Common myeloid progenitor, CD34-positive (primary cell): Measurements from ENCODE around the gene EXOSC5.

Experiments used
- CTCF ChIA-PET: fragments of 350-600 bp; sonication (Branson Sonifier 250); formaldehyde crosslinking; loops from one replicate; lab custom pipeline; 2021; ENCODE audit warnings: antibody characterized with exemption; lab: Charles Lee
- POLR2A ChIA-PET: fragments of 350-600 bp; sonication (Branson Sonifier 250); formaldehyde crosslinking; loops from one replicate; lab custom pipeline; 2021; ENCODE audit warnings: antibody characterized with exemption; lab: Charles Lee
- DNase-seq, 3 donors: peaks; one replicate each; pipeline versions ENCODE4 v3.0.0 to v3.0.0-alpha.2; 2013
- H3K27ac ChIP-seq, 2 experiments: 1 replicate in 1 of 2; 2 replicates in 1 of 2; pipeline ENCODE4 v1.7.0; 2013; ENCODE audit warnings: inconsistent platforms in 2 of 2, low read length in 2 of 2, mild to moderate bottlenecking in 2 of 2, low read depth in 1 of 2, moderate library complexity in 1 of 2; ENCODE audit not compliant: severe bottlenecking in 2 of 2, insufficient read depth in 1 of 2, poor library complexity in 1 of 2
- H3K27me3 ChIP-seq, 5 experiments: replicated peaks in 2 of 5; 1 replicate in 3 of 5; 2 replicates in 2 of 5; pipeline versions ENCODE4 v1.6.1 to v1.7.0; 2013; ENCODE audit warnings: low read length in 4 of 5, mild to moderate bottlenecking in 2 of 5, moderate library complexity in 2 of 5, inconsistent platforms in 1 of 5; ENCODE audit not compliant: insufficient read depth in 5 of 5, control insufficient read depth in 4 of 5
- H3K36me3 ChIP-seq, 4 experiments: 1 replicate in 2 of 4; 2 replicates in 2 of 4; pipeline versions ENCODE4 v1.6.1 to v1.7.0; 2013; ENCODE audit warnings: low read length in 3 of 4, control low read depth in 1 of 4, mild to moderate bottlenecking in 1 of 4; ENCODE audit not compliant: control insufficient read depth in 4 of 4, insufficient read depth in 4 of 4
- H3K4me1 ChIP-seq, 4 experiments: 1 replicate in 3 of 4; 2 replicates in 1 of 4; pipeline versions ENCODE4 v1.6.1 to v1.7.1; 2013; ENCODE audit warnings: low read length in 3 of 4, mild to moderate bottlenecking in 3 of 4, control low read depth in 1 of 4, inconsistent platforms in 1 of 4, moderate library complexity in 1 of 4; ENCODE audit not compliant: control insufficient read depth in 4 of 4, insufficient read depth in 4 of 4; ENCODE audit errors: control extremely low read depth in 1 of 4
- H3K4me3 ChIP-seq, 7 experiments: 1 replicate in 4 of 7; 2 replicates in 3 of 7; pipeline versions ENCODE4 v1.5.1 to v1.7.0; 2013; ENCODE audit warnings: mild to moderate bottlenecking in 7 of 7, low read length in 6 of 7, moderate library complexity in 6 of 7, inconsistent platforms in 2 of 7, low read depth in 2 of 7, control low read depth in 1 of 7; ENCODE audit not compliant: insufficient read depth in 4 of 7, control insufficient read depth in 1 of 7; ENCODE audit errors: extremely low read depth in 1 of 7
- H3K9me3 ChIP-seq, 5 experiments: 1 replicate in 4 of 5; 2 replicates in 1 of 5; pipeline versions ENCODE4 v1.6.1 to v1.7.1; 2013; ENCODE audit warnings: low read length in 4 of 5, mild to moderate bottlenecking in 2 of 5, inconsistent platforms in 1 of 5, low read depth in 1 of 5, moderate library complexity in 1 of 5; ENCODE audit not compliant: control insufficient read depth in 4 of 5, insufficient read depth in 2 of 5; ENCODE audit errors: control extremely low read depth in 1 of 5
- WGBS: methylation state at CpG from one replicate; pipeline ENCODE4 v1.1.5; 2013; ENCODE audit not compliant: insufficient coverage; 5-methylcytosine and 5-hydroxymethylcytosine counted together

EXOSC5 gene

DNA sequence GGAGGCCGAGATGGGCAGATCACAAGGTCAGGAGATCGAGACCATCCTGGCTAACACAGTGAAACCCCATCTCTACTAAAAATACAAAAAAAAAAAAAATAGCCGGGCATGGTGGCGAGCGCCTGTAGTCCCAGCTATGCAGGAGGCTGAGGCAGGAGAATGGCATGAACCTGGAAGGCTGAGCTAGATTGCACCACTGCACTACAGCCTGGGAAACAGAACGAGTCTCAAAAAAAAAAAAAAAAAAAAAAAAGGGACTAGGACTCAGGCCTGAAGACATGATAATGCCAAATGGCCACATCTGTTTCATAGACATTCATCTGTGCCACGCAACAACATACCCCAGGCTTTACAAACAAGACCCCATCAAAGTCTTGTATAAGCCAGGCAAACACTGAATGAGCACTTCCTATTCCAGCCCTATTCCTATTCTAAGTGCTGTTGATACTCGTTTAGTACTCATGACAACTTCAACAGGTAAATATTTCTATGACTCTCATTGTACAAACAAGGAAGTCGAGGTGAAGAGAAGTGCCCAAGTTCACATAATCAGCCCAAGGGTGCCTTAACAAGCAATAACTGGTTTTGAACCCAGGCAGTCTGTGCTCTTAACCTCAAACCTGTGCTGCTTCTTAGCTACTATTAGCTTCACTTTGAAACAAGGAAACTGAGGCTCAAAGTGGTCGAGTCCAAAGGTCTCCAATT is 34.9 kb downstream of the EXOSC5 start:
- Histone ChIP-seq H3K4me3 (no peak overlapping the region), H3K27ac (no peak overlapping the region), H3K9me3 (no peaks in the 10 kb centered on the region), H3K36me3 (peaks cover 0 to 10% (median 4%) of the 10 kb centered on the region in 4 experiments), H3K4me1 (peaks cover 9 to 50% (median 43%) of the 10 kb centered on the region in 4 experiments), H3K27me3 (no peaks in the 10 kb centered on the region)
- POLR2A ChIA-PET: no interaction called here
- CTCF ChIA-PET: interaction anchor here (0.6 to 5.9 kb wide), 4 partner anchors 8 to 53 kb away, joined by 3 to 56 read pairs (median 4); partner anchors contain the start of gene TGFB1
- DNase-seq: peak in 2 of 3 donors; percentile 24 to 38
- 100% methylated on average over 4 of the region's 10 CpGs for WGBS

GRCh38 chr19:41359741-41360140 is 37.4 kb downstream of the EXOSC5 start:
- Histone ChIP-seq H3K4me1 (peaks cover 14 to 53% (median 51%) of the 10 kb centered on the region in 4 experiments), H3K9me3 (no peaks in the 10 kb centered on the region), H3K4me3 (no peak overlapping the region), H3K36me3 (peaks cover 2 to 14% (median 4%) of the 10 kb centered on the region in 4 experiments), H3K27me3 (no peaks in the 10 kb centered on the region), H3K27ac (no peak overlapping the region)
- POLR2A ChIA-PET: no interaction called here
- no peak for DNase-seq
- CTCF ChIA-PET: interaction anchor here (0.8 to 1.2 kb wide), 4 partner anchors 8 to 39 kb away, joined by 3 to 4 read pairs (median 3); no protein-coding TSS in a partner anchor
- WGBS: 100% methylated on average over 1 of the region's 1 CpG

DNA sequence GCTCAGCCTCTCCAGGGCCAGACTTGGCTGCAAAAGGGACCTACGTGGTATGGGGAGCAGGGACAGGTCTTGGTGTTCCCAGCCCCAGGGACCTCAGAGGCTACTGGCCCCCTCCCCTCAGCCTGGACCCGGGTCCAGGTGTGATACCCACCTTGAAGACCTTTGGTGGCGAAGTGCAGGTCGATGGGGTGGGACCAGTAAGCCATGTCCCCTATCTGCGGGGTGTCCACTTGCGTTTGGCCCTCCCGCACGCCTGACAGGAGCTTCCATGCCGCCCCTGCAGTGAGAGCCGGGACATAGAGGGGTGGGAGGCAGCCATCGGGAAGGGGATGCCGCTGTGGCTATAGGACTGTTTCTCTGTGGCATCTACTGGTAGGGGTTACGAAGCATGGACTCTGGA is 39.4 kb downstream of the EXOSC5 start:
- 92% methylated on average over 12 of the region's 13 CpGs for WGBS

GRCh38 chr19:41356984-41357739 is 40.0 kb downstream of the EXOSC5 start:
- Histone ChIP-seq H3K27me3 (no peaks in the 10 kb centered on the region), H3K27ac (no peak overlapping the region), H3K4me1 (peaks cover 6 to 51% (median 49%) of the 10 kb centered on the region in 4 experiments), H3K4me3 (peak overlapping the region in 3 of 7 experiments; percentile 7 to 48 (median 30)), H3K9me3 (no peaks in the 10 kb centered on the region), H3K36me3 (peaks cover 2 to 14% (median 4%) of the 10 kb centered on the region in 4 experiments)
- CTCF ChIA-PET: interaction anchor here (0.8 to 8.0 kb wide), 9 partner anchors 8 to 221 kb away, joined by 3 to 69 read pairs (median 4); partner anchors contain the start of genes B9D2 and TMEM91
- WGBS: 61% methylated on average over 6 of the region's 11 CpGs
- POLR2A ChIA-PET: interaction anchor here (6.3 kb wide), 1 partner anchor 33 kb away, joined by 165 read pairs; no protein-coding TSS in a partner anchor
- DNase-seq: peak in 2 of 3 donors; percentile 42 to 47

More for the DNA sequence above, 39.4 kb downstream of the EXOSC5 start:
- H3K4me1 ChIP-seq: peaks cover 6 to 51% (median 47%) of the 10 kb centered on the region in 4 experiments
- no peaks in the 10 kb centered on the region for H3K9me3 ChIP-seq
- peaks cover 2 to 14% (median 4%) of the 10 kb centered on the region in 4 experiments for H3K36me3 ChIP-seq
- ChIA-PET POLR2A (no interaction called here), CTCF (interaction anchor here (0.8 to 8.0 kb wide), 8 partner anchors 7 to 220 kb away, joined by 3 to 69 read pairs (median 4); partner anchors contain the start of genes B9D2 and TMEM91)
- no peak for DNase-seq
- peak overlapping the region in 1 of 7 experiments; percentile 11 for H3K4me3 ChIP-seq
- H3K27ac ChIP-seq: no peak overlapping the region
- H3K27me3 ChIP-seq: no peaks in the 10 kb centered on the region

GRCh38 chr19:41355802-41356201 is 41.4 kb downstream of the EXOSC5 start:
- no peaks in the 10 kb centered on the region for H3K9me3 ChIP-seq
- DNase-seq: no peak
- H3K4me1 ChIP-seq: peaks cover 6 to 61% (median 57%) of the 10 kb centered on the region in 4 experiments
- H3K4me3 ChIP-seq: no peak overlapping the region
- no peaks in the 10 kb centered on the region for H3K27me3 ChIP-seq
- CTCF ChIA-PET: interaction anchor here (0.7 to 8.0 kb wide), 11 partner anchors 9 to 93 kb away, joined by 3 to 69 read pairs (median 5); partner anchors contain the start of genes B9D2 and TMEM91
- no peak overlapping the region for H3K27ac ChIP-seq
- POLR2A ChIA-PET: interaction anchor here (5.5 to 6.3 kb wide), 2 partner anchors 9 to 32 kb away, joined by 31 to 165 read pairs; partner anchors contain the start of gene B9D2
- WGBS: 42% methylated on average over 2 of the region's 3 CpGs
- peaks cover under 1 to 10% (median 1%) of the 10 kb centered on the region in 4 experiments for H3K36me3 ChIP-seq

DNA sequence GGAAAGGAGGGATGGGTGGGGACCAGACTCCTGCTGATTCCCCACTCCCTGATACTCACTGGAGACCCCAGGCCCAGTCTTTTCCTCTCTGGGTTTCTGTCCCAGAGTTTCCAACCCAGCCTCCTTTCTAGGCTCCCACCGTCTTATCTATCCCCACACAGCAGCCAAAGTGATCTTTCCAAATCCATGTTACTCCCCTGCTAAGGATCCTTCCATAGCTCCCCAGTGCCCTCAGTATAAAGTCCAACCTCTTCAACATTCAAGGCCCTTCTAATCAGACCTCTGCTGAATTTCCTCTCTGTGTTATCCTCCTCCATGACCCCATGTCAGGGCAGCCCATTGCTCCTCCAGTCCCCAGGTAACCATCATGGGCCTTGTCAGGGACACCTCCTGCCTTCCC is 42.1 kb downstream of the EXOSC5 start:
- no peaks in the 10 kb centered on the region for H3K9me3 ChIP-seq
- H3K27ac ChIP-seq: no peak overlapping the region
- H3K4me1 ChIP-seq: peaks cover 6 to 68% (median 64%) of the 10 kb centered on the region in 4 experiments
- no peak overlapping the region for H3K4me3 ChIP-seq
- no peak for DNase-seq
- WGBS: 83% methylated on average over 1 of the region's 1 CpG
- peaks cover 0 to 8% (median under 1%) of the 10 kb centered on the region in 4 experiments for H3K36me3 ChIP-seq
- ChIA-PET CTCF (interaction anchor here (0.9 to 8.0 kb wide), 12 partner anchors 10 to 94 kb away, joined by 3 to 69 read pairs (median 4); partner anchors contain the start of genes B9D2 and TMEM91), POLR2A (interaction anchor here (5.5 to 6.3 kb wide), 2 partner anchors 9 to 31 kb away, joined by 31 to 165 read pairs; partner anchors contain the start of gene B9D2)
- H3K27me3 ChIP-seq: no peaks in the 10 kb centered on the region
